Mesenchymal stem cell (in vitro differentiated cells and primary cell): ENCODE data around the gene DRC1.

Source experiments
- DNase-seq: peaks from one replicate; pipeline ENCODE4 v3.0.0-alpha.2; 2013
- H2AFZ ChIP-seq: one replicate; pipeline ENCODE4 v1.6.1; 2013; ENCODE audit warnings: low read depth, mild to moderate bottlenecking, control low read depth, inconsistent platforms, low read length, moderate library complexity
- H2AK5ac ChIP-seq: 2 replicates; pipeline ENCODE4 v1.6.1; 2013; ENCODE audit warnings: low read length, moderate library complexity, mild to moderate bottlenecking, inconsistent platforms; ENCODE audit not compliant: severe bottlenecking
- H2BK120ac ChIP-seq: one replicate; pipeline ENCODE4 v1.6.1; 2013; ENCODE audit warnings: low read depth, mild to moderate bottlenecking, inconsistent platforms, low read length, moderate library complexity
- H2BK12ac ChIP-seq, 2 experiments: one replicate each; pipeline ENCODE4 v1.6.1; 2013; ENCODE audit warnings: inconsistent platforms in 2 of 2, low read length in 2 of 2, mild to moderate bottlenecking in 2 of 2, moderate library complexity in 2 of 2, control low read depth in 1 of 2
- H2BK15ac ChIP-seq: one replicate; pipeline ENCODE4 v1.6.1; 2013; ENCODE audit warnings: mild to moderate bottlenecking, low read depth, inconsistent platforms; ENCODE audit not compliant: poor library complexity, severe bottlenecking
- H2BK5ac ChIP-seq: 2 replicates; pipeline ENCODE4 v1.6.1; 2013; ENCODE audit warnings: low read depth, mild to moderate bottlenecking, low read length, control low read depth, inconsistent platforms; ENCODE audit not compliant: poor library complexity, severe bottlenecking
- H3K14ac ChIP-seq, 2 experiments: one replicate each; pipeline ENCODE4 v1.6.1; 2013; ENCODE audit warnings: inconsistent platforms in 2 of 2, low read length in 2 of 2, control low read depth in 1 of 2, mild to moderate bottlenecking in 1 of 2, moderate library complexity in 1 of 2
- H3K18ac ChIP-seq, 2 experiments: one replicate each; pipeline ENCODE4 v1.6.1; 2013; ENCODE audit warnings: inconsistent platforms in 2 of 2, low read length in 2 of 2, control low read depth in 1 of 2, low read depth in 1 of 2, mild to moderate bottlenecking in 1 of 2
- H3K23ac ChIP-seq, 2 experiments: one replicate each; pipeline ENCODE4 v1.6.1; 2013; ENCODE audit warnings: inconsistent platforms in 2 of 2, low read length in 2 of 2, mild to moderate bottlenecking in 2 of 2, moderate library complexity in 2 of 2, control low read depth in 1 of 2
- H3K27ac ChIP-seq: 2 replicates; pipeline ENCODE4 v1.5.1; 2013; ENCODE audit warnings: mild to moderate bottlenecking, moderate library complexity, low read length, control low read depth, inconsistent platforms; ENCODE audit not compliant: poor library complexity, severe bottlenecking
- H3K27me3 ChIP-seq, 2 experiments: 2 replicates each; pipeline versions ENCODE4 v1.6.1 to v1.7.0; 2013; ENCODE audit warnings: low read length in 2 of 2, mild to moderate bottlenecking in 2 of 2, moderate library complexity in 2 of 2, control low read depth in 1 of 2, inconsistent platforms in 1 of 2; ENCODE audit not compliant: control insufficient read depth in 1 of 2, insufficient read depth in 1 of 2
- H3K36me3 ChIP-seq, 2 experiments: 2 replicates each; pipeline versions ENCODE4 v1.6.1 to v1.7.0; 2013; ENCODE audit warnings: low read length in 2 of 2, control low read depth in 1 of 2, inconsistent platforms in 1 of 2, low read depth in 1 of 2, mild to moderate bottlenecking in 1 of 2; ENCODE audit not compliant: insufficient read depth in 2 of 2, control insufficient read depth in 1 of 2
- H3K4ac ChIP-seq, 2 experiments: one replicate each; pipeline ENCODE4 v1.6.1; 2013; ENCODE audit warnings: inconsistent platforms in 2 of 2, low read length in 2 of 2, mild to moderate bottlenecking in 2 of 2, moderate library complexity in 2 of 2, control low read depth in 1 of 2, low read depth in 1 of 2
- H3K4me1 ChIP-seq: 2 replicates; pipeline ENCODE4 v1.6.1; 2013; ENCODE audit warnings: low read depth, low read length, control low read depth; ENCODE audit not compliant: control insufficient read depth, insufficient read depth
- H3K4me2 ChIP-seq: 2 replicates; pipeline ENCODE4 v1.6.1; 2013; ENCODE audit warnings: low read length, mild to moderate bottlenecking, inconsistent platforms; ENCODE audit not compliant: poor library complexity, severe bottlenecking
- H3K4me3 ChIP-seq, 2 experiments: 2 replicates each; pipeline versions ENCODE4 v1.5.1 to v1.7.0; 2013; ENCODE audit warnings: low read length in 2 of 2, mild to moderate bottlenecking in 2 of 2, control low read depth in 1 of 2, low read depth in 1 of 2; ENCODE audit not compliant: insufficient read depth in 1 of 2
- H3K79me1 ChIP-seq: replicated peaks from 2 replicates; pipeline ENCODE4 v1.6.1; 2013; ENCODE audit warnings: mild to moderate bottlenecking, control low read depth, low read length, inconsistent platforms; ENCODE audit not compliant: poor library complexity, severe bottlenecking
- H3K9ac ChIP-seq: 2 replicates; pipeline ENCODE4 v1.7.0; 2013; ENCODE audit warnings: mild to moderate bottlenecking, low read length, moderate library complexity
- H3K9me3 ChIP-seq: 2 replicates; pipeline ENCODE4 v1.7.0; 2013; ENCODE audit warnings: mild to moderate bottlenecking, low read length; ENCODE audit not compliant: control insufficient read depth
- H4K8ac ChIP-seq: one replicate; pipeline ENCODE4 v1.6.1; 2013; ENCODE audit warnings: inconsistent platforms, mild to moderate bottlenecking, low read length, moderate library complexity
- H4K91ac ChIP-seq: one replicate; pipeline ENCODE4 v1.6.1; 2013; ENCODE audit warnings: mild to moderate bottlenecking, low read length, inconsistent platforms
- WGBS: methylation state at CpG from one replicate; pipeline ENCODE4 v1.1.7; 2013; ENCODE audit warnings: mixed read lengths; 5-methylcytosine and 5-hydroxymethylcytosine counted together

The DRC1 gene

DNA sequence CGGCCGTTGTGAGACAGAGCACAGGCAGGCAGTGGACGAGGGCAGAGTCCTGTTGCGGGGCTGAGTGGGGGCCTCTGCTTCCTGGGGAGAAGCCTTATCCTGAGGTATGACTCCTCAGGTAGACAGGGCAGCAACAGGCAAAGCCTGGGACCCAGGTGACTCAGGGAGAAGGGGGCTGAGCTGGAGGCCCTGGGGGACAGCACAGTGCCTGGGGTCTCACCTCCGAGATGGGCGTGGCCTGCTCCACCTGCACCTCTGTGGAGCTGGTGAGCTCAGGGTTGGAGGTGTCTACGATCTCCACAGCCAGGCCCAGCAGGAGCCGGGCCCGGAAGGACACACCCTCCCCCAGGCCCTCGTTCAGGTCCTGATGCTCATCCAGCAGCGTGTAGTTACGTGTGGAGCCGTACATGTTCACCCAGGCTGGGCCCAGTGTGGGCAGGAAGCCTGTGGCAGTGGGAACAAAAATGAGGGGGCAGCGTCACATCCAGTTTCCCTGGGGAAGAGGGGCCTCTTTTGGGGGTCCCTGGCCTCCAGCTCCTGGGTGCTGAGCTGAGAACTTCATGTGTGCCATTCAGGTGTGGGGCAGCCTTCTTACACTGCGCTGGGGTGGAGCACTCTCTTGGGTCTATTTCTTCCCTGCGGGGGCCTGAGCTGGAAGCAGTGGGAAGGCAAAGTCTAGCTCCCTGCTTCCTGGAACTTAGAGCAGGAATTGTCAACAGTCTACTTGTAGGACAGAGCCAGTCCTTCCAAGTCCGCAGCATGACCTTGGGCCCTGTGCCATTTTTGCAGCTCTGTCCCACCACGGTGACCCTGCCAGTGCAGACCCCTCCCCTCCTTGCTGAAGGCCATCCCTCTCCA is 79.1 kb downstream of the DRC1 start:
- Histone ChIP-seq H2AFZ (no peak overlapping the region), H3K4me3 (no peak overlapping the region), H3K23ac (no peak overlapping the region), H2BK15ac (no peak overlapping the region), H3K4me2 (no peak overlapping the region), H3K9ac (no peak overlapping the region), H3K36me3 (no peaks in the 10 kb centered on the region), H2BK120ac (no peak overlapping the region), H3K14ac (no peak overlapping the region), H3K4ac (no peak overlapping the region), H2BK5ac (no peak overlapping the region), H4K8ac (no peak overlapping the region), H3K27me3 (peaks cover 26 to 41% of the 10 kb centered on the region in 2 experiments), H3K79me1 (no peaks in the 10 kb centered on the region), H4K91ac (no peak overlapping the region), H3K9me3 (no peaks in the 10 kb centered on the region), H3K4me1 (peaks cover 6% of the 10 kb centered on the region), H3K27ac (no peak overlapping the region), H2BK12ac (no peak overlapping the region), H2AK5ac (no peak overlapping the region), H3K18ac (no peak overlapping the region)
- WGBS, result 77% methylated on average over 18 of the region's 18 CpGs
- DNase-seq, result no peak

DNA sequence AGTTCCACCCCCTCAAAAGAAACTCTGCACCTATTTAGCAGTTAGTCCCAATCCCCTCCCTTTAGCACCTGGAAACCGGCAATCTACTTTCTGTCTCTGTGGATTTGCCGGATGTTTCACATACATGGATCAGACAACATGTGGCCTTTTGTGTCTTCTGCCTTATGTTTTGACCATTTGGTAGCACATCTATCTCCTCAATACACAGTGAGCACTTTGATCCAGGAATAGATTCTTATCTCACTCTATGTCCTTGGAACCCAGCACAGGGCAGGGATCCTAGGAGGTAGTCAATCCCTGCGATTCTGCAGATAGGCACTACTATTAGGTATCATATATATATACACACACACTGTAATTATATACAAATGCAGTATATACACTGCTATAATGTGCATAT is 80.0 kb downstream of the DRC1 start:
- no peak for DNase-seq
- Histone ChIP-seq H4K8ac (no peak overlapping the region), H3K4ac (no peak overlapping the region), H3K36me3 (no peaks in the 10 kb centered on the region), H3K4me3 (no peak overlapping the region), H2AFZ (no peak overlapping the region), H3K18ac (no peak overlapping the region), H2BK15ac (no peak overlapping the region), H3K23ac (no peak overlapping the region), H2BK5ac (no peak overlapping the region), H3K27me3 (peaks cover 27 to 42% of the 10 kb centered on the region in 2 experiments), H3K14ac (no peak overlapping the region), H3K27ac (no peak overlapping the region), H2BK120ac (no peak overlapping the region), H3K4me2 (no peak overlapping the region), H3K79me1 (no peaks in the 10 kb centered on the region), H3K9ac (no peak overlapping the region), H4K91ac (no peak overlapping the region), H2BK12ac (no peak overlapping the region), H3K4me1 (peaks cover 6% of the 10 kb centered on the region), H3K9me3 (no peaks in the 10 kb centered on the region), H2AK5ac (no peak overlapping the region)
- WGBS, result 66% methylated on average over 2 of the region's 3 CpGs

DNA sequence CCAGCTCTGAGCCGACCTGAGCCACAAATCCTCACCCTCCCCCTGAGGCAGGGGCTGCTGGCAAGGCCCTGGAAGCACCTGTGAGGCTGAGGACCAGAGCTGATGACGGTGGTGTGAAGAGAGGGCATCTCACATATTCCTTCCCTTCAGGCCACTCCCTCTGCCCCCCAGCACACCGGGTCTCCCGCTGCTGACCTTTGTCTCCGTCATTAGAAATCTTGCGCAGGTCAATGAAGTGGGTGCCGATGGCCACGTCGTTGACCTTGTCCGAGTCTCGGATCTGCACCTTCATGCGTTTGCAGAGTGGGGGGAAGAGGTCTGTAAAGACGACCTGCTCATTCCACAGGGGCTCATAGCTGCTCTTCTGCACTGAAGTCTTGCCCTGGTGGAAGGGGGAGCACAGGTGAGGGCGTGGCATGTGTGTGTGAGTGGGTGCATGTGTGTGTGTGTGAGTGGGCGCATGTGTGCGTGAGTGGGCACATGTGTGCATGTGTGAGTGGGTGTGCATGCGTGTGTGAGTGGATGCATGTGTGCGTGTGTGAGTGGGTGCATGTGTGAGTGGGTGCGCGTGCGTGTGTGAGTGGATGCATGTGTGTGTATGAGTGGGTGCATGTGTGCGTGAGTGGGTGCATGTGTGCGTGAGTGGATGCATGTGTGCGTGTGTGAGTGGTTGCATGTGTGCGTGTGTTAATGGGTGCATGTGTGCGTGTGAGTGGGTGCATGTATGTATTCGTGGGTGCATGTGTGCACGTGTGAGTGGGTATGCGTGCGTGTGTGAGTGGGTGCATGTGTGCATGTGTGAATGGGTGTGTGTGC is 80.7 kb downstream of the DRC1 start:
- no peak for DNase-seq
- Histone ChIP-seq H3K14ac (peak overlapping the region in 1 of 2 experiments; percentile 23), H3K9ac (no peak overlapping the region), H2AFZ (no peak overlapping the region), H3K36me3 (no peaks in the 10 kb centered on the region), H4K8ac (no peak overlapping the region), H3K9me3 (no peaks in the 10 kb centered on the region), H3K4me1 (peaks cover 6% of the 10 kb centered on the region), H4K91ac (no peak overlapping the region), H2BK15ac (no peak overlapping the region), H3K4me3 (peak overlapping the region in 1 of 2 experiments; percentile 16), H3K18ac (no peak overlapping the region), H3K4me2 (no peak overlapping the region), H3K27ac (no peak overlapping the region), H2BK12ac (no peak overlapping the region), H3K23ac (no peak overlapping the region), H3K4ac (no peak overlapping the region), H3K27me3 (peaks cover 29 to 48% of the 10 kb centered on the region in 2 experiments), H2BK5ac (no peak overlapping the region), H3K79me1 (no peaks in the 10 kb centered on the region), H2AK5ac (no peak overlapping the region), H2BK120ac (no peak overlapping the region)
- WGBS, result 92% methylated on average over 29 of the region's 30 CpGs

- H3K9me3 ChIP-seq, result no peaks in the 10 kb centered on the region
- H4K8ac ChIP-seq, result no peak overlapping the region
- no peak overlapping the region for H3K4me3 ChIP-seq
- peaks cover 6% of the 10 kb centered on the region for H3K4me1 ChIP-seq
- no peak overlapping the region for H2BK5ac ChIP-seq
- H4K91ac ChIP-seq, result no peak overlapping the region
- H3K4me2 ChIP-seq, result no peak overlapping the region
- no peak overlapping the region for H2AK5ac ChIP-seq
- H3K27me3 ChIP-seq, result peaks cover 35 to 52% of the 10 kb centered on the region in 2 experiments
- no peak overlapping the region for H2AFZ ChIP-seq
- 99% methylated on average over 3 of the region's 11 CpGs for WGBS
- H3K9ac ChIP-seq, result no peak overlapping the region
- H2BK12ac ChIP-seq, result no peak overlapping the region
- H3K4ac ChIP-seq, result no peak overlapping the region
- no peaks in the 10 kb centered on the region for H3K36me3 ChIP-seq
- H3K23ac ChIP-seq, result no peak overlapping the region
- DNase-seq, result no peak
- no peaks in the 10 kb centered on the region for H3K79me1 ChIP-seq
- H3K18ac ChIP-seq, result no peak overlapping the region
- H2BK120ac ChIP-seq, result no peak overlapping the region
- no peak overlapping the region for H2BK15ac ChIP-seq
- peak overlapping the region in 1 of 2 experiments; percentile 23 for H3K14ac ChIP-seq
- no peak overlapping the region for H3K27ac ChIP-seq
These were observed 81.3 kb downstream of the DRC1 start for GRCh38 chr2:26483027-26483326.
